ENCODE data around the gene TMEM132C. TPM values are rescaled to one million over a fixed set of nuclear protein-coding genes. Genes with fewer than 3 reads are reported as not detected.

Gene TMEM132C
- total and polyA plus RNA-seq, 2 donors (not counting 1 experiment from before 2014, with no cell fraction given), result not detected

DNA sequence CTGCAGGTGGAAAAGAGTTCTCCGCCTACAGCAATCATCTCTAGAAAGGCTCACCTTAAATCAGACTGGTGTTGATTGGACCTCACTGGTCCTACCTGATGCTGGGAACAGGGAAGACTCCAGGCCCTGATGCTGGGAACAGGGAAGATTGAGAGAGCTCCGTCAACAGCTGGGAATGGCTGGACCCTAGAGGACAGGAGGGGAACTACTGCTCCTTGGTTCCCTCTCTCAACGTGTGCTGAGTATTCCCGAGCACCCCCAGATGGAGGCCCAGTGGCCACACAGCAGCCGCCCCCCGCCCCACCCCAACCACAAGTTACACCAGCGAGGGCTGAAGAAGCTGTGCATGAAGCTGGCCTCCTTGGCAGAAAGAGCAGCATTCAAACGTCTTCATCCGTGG is 316.5 kb downstream of the TMEM132C start:
- H3K4me1 Mint-ChIP-seq, result no peaks in the 10 kb centered on the region
- H3K9me3 Mint-ChIP-seq (ENCODE audit: insufficient read depth), result no peaks in the 10 kb centered on the region
- no peaks in the 10 kb centered on the region for H3K79me2 ChIP-seq (ENCODE audit: control insufficient read depth, insufficient read depth, low read length)
- H3K27me3 Mint-ChIP-seq, result no peaks in the 10 kb centered on the region
- H3K4me2 ChIP-seq (replicated peaks; ENCODE audit: low read depth, low read length, poor library complexity, severe bottlenecking), result no peak overlapping the region
- intact Hi-C loops (cut with micrococcal nuclease), result no loop called here
- H4K20me1 ChIP-seq (ENCODE audit: control insufficient read depth, insufficient read depth, low read length, poor library complexity, severe bottlenecking), result no peaks in the 10 kb centered on the region
- no peak for DNase-seq
- ChIA-PET POLR2A (no interaction called here), CTCF (no interaction called here)
- no peak overlapping the region for H3K9ac ChIP-seq (ENCODE audit: low read length)
- H3K4me3 Mint-ChIP-seq, result no peak overlapping the region
- no peak overlapping the region for H3K27ac Mint-ChIP-seq
- H3K27me3 ChIP-seq (replicated peaks in 1 of 4; ENCODE audit: control extremely low read depth in 1 of 4, control insufficient read depth in 3 of 4, insufficient read depth in 4 of 4, low read length in 3 of 4), result no peaks in the 10 kb centered on the region
- peaks cover 0 to 7% (median 0%) of the 10 kb centered on the region in 3 donors for H3K9me3 ChIP-seq (ENCODE audit: control extremely low read depth in 1 of 3, control insufficient read depth in 2 of 3, insufficient read depth in 1 of 3, low read length in 2 of 3)
- no peak overlapping the region for H3K4me3 ChIP-seq (ENCODE audit: control extremely low read depth in 1 of 5, extremely low read depth in 1 of 5, insufficient read depth in 1 of 5, low read depth in 2 of 5, low read length in 4 of 5)
- H2AFZ ChIP-seq (ENCODE audit: insufficient read depth, low read depth, low read length, poor library complexity, severe bottlenecking), result no peak overlapping the region
- ATAC-seq (ENCODE audit: low read depth), result no peak
- no peaks in the 10 kb centered on the region for H3K4me1 ChIP-seq (ENCODE audit: control insufficient read depth in 2 of 2, insufficient read depth in 2 of 2, low read length in 2 of 2)
- 47% methylated on average over 9 of the region's 9 CpGs for WGBS (ENCODE audit: insufficient coverage)
- H3K36me3 ChIP-seq (replicated peaks in 1 of 2; ENCODE audit: control extremely low read depth in 1 of 2, control insufficient read depth in 1 of 2, extremely low read depth in 1 of 2, insufficient read depth in 2 of 2, low read length in 1 of 2), result no peaks in the 10 kb centered on the region
- no peak overlapping the region for H3K27ac ChIP-seq (ENCODE audit: low read length in 2 of 2)
- no peak for TF ChIP-seq EZH2 (IDR thresholded peaks at IDR 0.05; ENCODE audit: borderline replicate concordance, insufficient read depth, low read depth, low read length, poor library complexity, severe bottlenecking)
- TF ChIP-seq, protein P1, sequence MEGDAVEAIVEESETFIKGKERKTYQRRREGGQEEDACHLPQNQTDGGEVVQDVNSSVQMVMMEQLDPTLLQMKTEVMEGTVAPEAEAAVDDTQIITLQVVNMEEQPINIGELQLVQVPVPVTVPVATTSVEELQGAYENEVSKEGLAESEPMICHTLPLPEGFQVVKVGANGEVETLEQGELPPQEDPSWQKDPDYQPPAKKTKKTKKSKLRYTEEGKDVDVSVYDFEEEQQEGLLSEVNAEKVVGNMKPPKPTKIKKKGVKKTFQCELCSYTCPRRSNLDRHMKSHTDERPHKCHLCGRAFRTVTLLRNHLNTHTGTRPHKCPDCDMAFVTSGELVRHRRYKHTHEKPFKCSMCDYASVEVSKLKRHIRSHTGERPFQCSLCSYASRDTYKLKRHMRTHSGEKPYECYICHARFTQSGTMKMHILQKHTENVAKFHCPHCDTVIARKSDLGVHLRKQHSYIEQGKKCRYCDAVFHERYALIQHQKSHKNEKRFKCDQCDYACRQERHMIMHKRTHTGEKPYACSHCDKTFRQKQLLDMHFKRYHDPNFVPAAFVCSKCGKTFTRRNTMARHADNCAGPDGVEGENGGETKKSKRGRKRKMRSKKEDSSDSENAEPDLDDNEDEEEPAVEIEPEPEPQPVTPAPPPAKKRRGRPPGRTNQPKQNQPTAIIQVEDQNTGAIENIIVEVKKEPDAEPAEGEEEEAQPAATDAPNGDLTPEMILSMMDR (IDR thresholded peaks at IDR 0.05), result no peak

DNA sequence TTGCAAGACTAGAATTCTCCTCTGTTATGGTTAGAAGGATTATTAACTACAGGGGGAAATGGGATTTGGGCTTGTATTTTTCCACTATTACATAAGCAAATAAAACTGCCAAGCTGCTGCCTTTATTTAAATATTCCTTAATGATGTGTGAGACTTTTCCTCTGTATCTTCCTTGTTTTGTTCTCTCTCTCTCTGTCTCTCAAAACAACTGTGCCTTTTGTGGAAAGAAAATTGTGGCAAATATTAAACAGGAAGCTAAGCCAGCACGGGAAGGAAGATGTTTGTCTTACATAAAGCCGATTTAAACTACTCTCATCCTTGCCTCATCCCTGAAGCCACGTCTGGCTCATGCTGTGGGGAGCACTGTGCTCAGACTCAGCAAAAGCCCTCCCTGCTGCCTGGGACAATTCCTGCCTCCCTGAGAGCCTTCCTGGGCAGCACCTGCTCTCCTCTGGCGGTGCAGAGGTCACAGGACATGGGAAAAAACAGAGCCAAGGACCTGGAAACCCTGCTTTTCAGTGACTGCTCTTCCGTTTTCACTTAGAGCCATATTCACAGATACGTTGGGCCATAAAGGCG is 319.6 kb downstream of the TMEM132C start:
- no peak overlapping the region for H3K9ac ChIP-seq (ENCODE audit: low read length)
- no peak overlapping the region for H3K27ac ChIP-seq (ENCODE audit: low read length in 2 of 2)
- Mint-ChIP-seq H3K4me1 (no peaks in the 10 kb centered on the region), H3K4me3 (no peak overlapping the region), H3K27me3 (no peaks in the 10 kb centered on the region), H3K9me3 (ENCODE audit: insufficient read depth) (no peaks in the 10 kb centered on the region), H3K27ac (no peak overlapping the region)
- no peaks in the 10 kb centered on the region for H3K36me3 ChIP-seq (replicated peaks in 1 of 2; ENCODE audit: control extremely low read depth in 1 of 2, control insufficient read depth in 1 of 2, extremely low read depth in 1 of 2, insufficient read depth in 2 of 2, low read length in 1 of 2)
- no peak for TF ChIP-seq EZH2 (IDR thresholded peaks at IDR 0.05; ENCODE audit: borderline replicate concordance, insufficient read depth, low read depth, low read length, poor library complexity, severe bottlenecking)
- TF ChIP-seq, protein P1 (IDR thresholded peaks at IDR 0.05), result no peak
- WGBS (ENCODE audit: insufficient coverage), result 48% methylated on average over 3 of the region's 7 CpGs
- H3K4me3 ChIP-seq (ENCODE audit: control extremely low read depth in 1 of 5, extremely low read depth in 1 of 5, insufficient read depth in 1 of 5, low read depth in 2 of 5, low read length in 4 of 5), result no peak overlapping the region
- peaks cover 0 to 9% (median 0%) of the 10 kb centered on the region in 3 donors for H3K9me3 ChIP-seq (ENCODE audit: control extremely low read depth in 1 of 3, control insufficient read depth in 2 of 3, insufficient read depth in 1 of 3, low read length in 2 of 3)
- no peak overlapping the region for H2AFZ ChIP-seq (ENCODE audit: insufficient read depth, low read depth, low read length, poor library complexity, severe bottlenecking)
- H3K4me1 ChIP-seq (ENCODE audit: control insufficient read depth in 2 of 2, insufficient read depth in 2 of 2, low read length in 2 of 2), result no peaks in the 10 kb centered on the region
- CTCF ChIA-PET, result no interaction called here
- POLR2A ChIA-PET, result no interaction called here
- intact Hi-C loops (cut with micrococcal nuclease), result no loop called here
- H3K27me3 ChIP-seq (replicated peaks in 1 of 4; ENCODE audit: control extremely low read depth in 1 of 4, control insufficient read depth in 3 of 4, insufficient read depth in 4 of 4, low read length in 3 of 4), result no peaks in the 10 kb centered on the region
- no peaks in the 10 kb centered on the region for H4K20me1 ChIP-seq (ENCODE audit: control insufficient read depth, insufficient read depth, low read length, poor library complexity, severe bottlenecking)
- DNase-seq (no peak), ATAC-seq (ENCODE audit: low read depth) (no peak)
- no peak overlapping the region for H3K4me2 ChIP-seq (replicated peaks; ENCODE audit: low read depth, low read length, poor library complexity, severe bottlenecking)
- H3K79me2 ChIP-seq (ENCODE audit: control insufficient read depth, insufficient read depth, low read length), result no peaks in the 10 kb centered on the region

Measured in B cell (primary cell).